HL-60 (cell line): Measurements from ENCODE around the gene MFAP3.

Experiments used
- DNase-seq, 2 experiments: peaks; one replicate each; pipeline ENCODE4 v3.0.0-alpha.2; 2010 to 2020; ENCODE audit warnings: low read depth in 1 of 2, low spot score in 1 of 2
- H3K27ac ChIP-seq: fragments of 250-450 bp; sonication (Bioruptor Pico); replicated peaks from 2 replicates; pipeline ENCODE4 v1.5.1; 2020; ENCODE audit warnings: mild to moderate bottlenecking, moderate library complexity
- H3K27me3 ChIP-seq: fragments of 250-450 bp; sonication (Bioruptor Pico); 2 replicates; pipeline ENCODE4 v1.5.1; 2021; ENCODE audit warnings: mild to moderate bottlenecking, moderate library complexity; ENCODE audit not compliant: insufficient read depth, poor library complexity, severe bottlenecking
- H3K4me3 ChIP-seq: replicated peaks from 2 replicates; pipeline ENCODE4 v1.5.1; 2011; ENCODE audit warnings: mild to moderate bottlenecking, control low read depth, low read length; ENCODE audit not compliant: insufficient read depth
- CTCF ChIP-seq: IDR thresholded peaks from one replicate; pipeline ENCODE4 v1.5.1; 2011; ENCODE audit warnings: low read length, control low read depth, inconsistent platforms; ENCODE audit not compliant: insufficient read depth
- GABPA ChIP-seq: IDR thresholded peaks from 2 replicates; pipeline ENCODE4 v1.6.1; 2012; ENCODE audit warnings: low read depth
- POLR2AphosphoS5 ChIP-seq: IDR thresholded peaks from 2 replicates; pipeline ENCODE4 v1.6.1; 2012; ENCODE audit warnings: low read depth
- REST ChIP-seq: IDR thresholded peaks from 2 replicates; pipeline ENCODE4 v1.6.1; 2012; ENCODE audit warnings: low read depth; ENCODE audit not compliant: insufficient replicate concordance
- SPI1 ChIP-seq: IDR thresholded peaks from 2 replicates; pipeline ENCODE4 v1.6.1; 2012; ENCODE audit warnings: low read depth, mild to moderate bottlenecking, borderline replicate concordance

MFAP3 gene

GRCh38 chr5:154093142-154093532, 54.4 kb downstream of the MFAP3 start:
- no peak for TF ChIP-seq CTCF
- no peak for DNase-seq
- no peak overlapping the region for H3K27ac ChIP-seq
- no peak overlapping the region for H3K4me3 ChIP-seq
- peaks cover 3% of the 10 kb centered on the region for H3K27me3 ChIP-seq

- H3K27me3 ChIP-seq = peaks cover 3% of the 10 kb centered on the region
- no peak overlapping the region for H3K4me3 ChIP-seq
- DNase-seq = no peak
- TF ChIP-seq GABPA (no peak), SPI1 (no peak)
- H3K27ac ChIP-seq = no peak overlapping the region
Measured at GRCh38 chr5:154095904-154096303, 57.1 kb downstream of the MFAP3 start.

GRCh38 chr5:154097031-154097430, 58.3 kb downstream of the MFAP3 start:
- DNase-seq = no peak
- peaks cover 3% of the 10 kb centered on the region for H3K27me3 ChIP-seq
- TF ChIP-seq POLR2AphosphoS5 (no peak), REST (peak; percentile 94)
- no peak overlapping the region for H3K27ac ChIP-seq
- no peak overlapping the region for H3K4me3 ChIP-seq

GRCh38 chr5:154098465-154098864, 59.7 kb downstream of the MFAP3 start:
- peaks cover 3% of the 10 kb centered on the region for H3K27me3 ChIP-seq
- H3K27ac ChIP-seq = no peak overlapping the region
- no peak overlapping the region for H3K4me3 ChIP-seq
- TF ChIP-seq CTCF (no peak), POLR2AphosphoS5 (no peak), REST (no peak), SPI1 (no peak), GABPA (no peak)
- DNase-seq = no peak

GRCh38 chr5:154101184-154101583, 62.4 kb downstream of the MFAP3 start:
- H3K27ac ChIP-seq = no peak overlapping the region
- no peak overlapping the region for H3K4me3 ChIP-seq
- no peak for TF ChIP-seq REST
- no peak for TF ChIP-seq POLR2AphosphoS5
- no peak for TF ChIP-seq GABPA
- TF ChIP-seq SPI1 = no peak
- no peak for TF ChIP-seq CTCF
- no peak for DNase-seq
- no peaks in the 10 kb centered on the region for H3K27me3 ChIP-seq
